Measurements from ENCODE around the gene SLC9A3. TPM values are rescaled to one million over a fixed set of nuclear protein-coding genes. Genes with fewer than 3 reads are reported as not detected.

SLC9A3 gene
- total RNA-seq, 1 experiment from 2014 or later = 0.85 TPM

GRCh38 chr5:472076-472655 lies 52.1 kb downstream of the SLC9A3 start:
- H3K4me1 ChIP-seq (ENCODE audit: insufficient read depth, low read length) = no peaks in the 10 kb centered on the region
- no peak overlapping the region for H2BK12ac ChIP-seq (ENCODE audit: insufficient read length, low read depth, low read length)
- no peak for TF ChIP-seq CTCF (conservative IDR thresholded peaks at IDR 0.05)
- no peak overlapping the region for H2BK15ac ChIP-seq (ENCODE audit: low read depth, low read length)
- no peak overlapping the region for H2AFZ ChIP-seq (ENCODE audit: low read length)
- WGBS (ENCODE audit: extremely low coverage, insufficient read length, low lambda C conversion rate) = no CpG with 5 or more reads among the region's 30 CpGs
- peaks cover 16% of the 10 kb centered on the region for H3K23me2 ChIP-seq (ENCODE audit: insufficient read length, low read depth, low read length, poor library complexity, severe bottlenecking)
- no peak overlapping the region for H2BK120ac ChIP-seq (ENCODE audit: low read depth, low read length, poor library complexity, severe bottlenecking)
- H3K27me3 Mint-ChIP-seq (ENCODE audit: low read depth) = peaks cover 35% of the 10 kb centered on the region
- H4K20me1 ChIP-seq (ENCODE audit: control insufficient read depth, insufficient read depth, insufficient read length) = no peaks in the 10 kb centered on the region
- peak overlapping the region; percentile 60 to 75 for H3K4me3 Mint-ChIP-seq
- H3K4ac ChIP-seq (ENCODE audit: low read depth, low read length) = no peak overlapping the region
- no peak overlapping the region for H3K27ac Mint-ChIP-seq
- H4K5ac ChIP-seq (ENCODE audit: insufficient read length, low read depth, low read length) = no peak overlapping the region
- no peak overlapping the region for H2BK20ac ChIP-seq (ENCODE audit: low read depth, low read length, poor library complexity, severe bottlenecking)
- peak overlapping the region; percentile 88 for H3K14ac ChIP-seq (ENCODE audit: insufficient read depth, low read length)
- no peaks in the 10 kb centered on the region for H3K79me2 ChIP-seq (ENCODE audit: insufficient read depth, low read length)
- H2BK5ac ChIP-seq (ENCODE audit: insufficient read length, low read length) = no peak overlapping the region
- DNase-seq = no peak
- peaks cover 25% of the 10 kb centered on the region; the same call in 1 of the 2 replicates for H3K27me3 ChIP-seq (ENCODE audit: insufficient read depth, low read length)
- H3K4me1 Mint-ChIP-seq = peaks cover 7 to 11% of the 10 kb centered on the region in 2 experiments
- no peak overlapping the region for H3K56ac ChIP-seq (ENCODE audit: insufficient read length, low read depth, low read length)
- no peak overlapping the region for H3T11ph ChIP-seq (ENCODE audit: low read length)
- H3K9me3 Mint-ChIP-seq = no peaks in the 10 kb centered on the region
- no peaks in the 10 kb centered on the region for H3K9me3 ChIP-seq (ENCODE audit: control insufficient read depth, low read depth, low read length)
- no peak overlapping the region for H4K8ac ChIP-seq (replicated peaks; ENCODE audit: insufficient read length, low read depth, low read length)
- H3K18ac ChIP-seq (ENCODE audit: insufficient read length, low read depth, low read length) = no peak overlapping the region
- peak overlapping the region; percentile 37 for H3K9ac ChIP-seq (ENCODE audit: extremely low read depth, insufficient read length, low read length)
- H3K79me1 ChIP-seq (ENCODE audit: insufficient read depth, low read depth, low read length, poor library complexity, severe bottlenecking) = no peaks in the 10 kb centered on the region
- H4K91ac ChIP-seq (ENCODE audit: insufficient read length, low read depth, low read length) = no peak overlapping the region
- peak overlapping the region; percentile 41 for H3K4me2 ChIP-seq (ENCODE audit: insufficient read depth, insufficient read length, low read length)
- no peak overlapping the region for H3K23ac ChIP-seq (ENCODE audit: insufficient read length, low read depth, low read length)
- H3K27ac ChIP-seq (ENCODE audit: insufficient read length, low read depth, low read length) = no peak overlapping the region
- peaks cover 0 to 6% (median 0%) of the 10 kb centered on the region in 3 experiments; a peak in 2 of 7 replicates for H3K36me3 Mint-ChIP-seq (ENCODE audit: insufficient read depth in 1 of 3, low read depth in 3 of 3)
- H2AK5ac ChIP-seq (ENCODE audit: insufficient read length, low read length) = no peak overlapping the region

Measured in H9 (cell line).